ENCODE results near the gene MS4A2.

- TF ChIP-seq CTCF (conservative IDR thresholded peaks at IDR 0.05 in 1 of 2, IDR thresholded peaks at IDR 0.05 in 1 of 2; ENCODE audit: low read depth in 1 of 2, low read length in 2 of 2) (no peak), EZH2 (IDR thresholded peaks at IDR 0.05; ENCODE audit: low read length, missing control alignments) (no peak)
These were observed 55.3 kb downstream of the MS4A2 start for GRCh38 chr11:60143768-60144167.

All from fibroblast of lung (primary cell).